PC-9 (cell line): ENCODE measurements around the gene LAMA5. TPM values are rescaled to one million over a fixed set of nuclear protein-coding genes. Genes with fewer than 3 reads are reported as not detected.

Source experiments
- BruUV-seq: library from RNA; stranded (reverse); fragments of 400-500 nt; replicated peaks from 2 replicates; lab custom pipeline; 2021; lab: Mats Ljungman, UMichigan
- CTCF ChIA-PET: fragments of 300-600 bp; sonication (Branson Sonifier 250); formaldehyde crosslinking; loops from one replicate; lab custom pipeline; 2022; ENCODE audit warnings: antibody characterized with exemption; lab: Charles Lee
- POLR2A ChIA-PET: fragments of 300-600 bp; sonication (Branson Sonifier 250); formaldehyde crosslinking; loops from one replicate; lab custom pipeline; 2022; ENCODE audit warnings: antibody characterized with exemption; ENCODE audit not compliant: unreplicated experiment; lab: Charles Lee
- DNase-seq, 2 experiments: peaks; one replicate each; pipeline versions ENCODE4 v3.0.0 to v3.0.0-alpha.2; 2015 to 2022; ENCODE audit warnings: mixed read lengths in 1 of 2
- H2AFZ ChIP-seq: fragments of 200-600 bp; sonication (generic); 2 replicates; pipeline ENCODE4 v1.8.1; 2017; ENCODE audit warnings: antibody characterized with exemption
- H3F3A ChIP-seq: fragments of 200-600 bp; sonication (generic); 2 replicates; pipeline ENCODE4 v1.8.1; 2017; ENCODE audit warnings: antibody characterized with exemption, mild to moderate bottlenecking, low read depth; ENCODE audit not compliant: insufficient read depth
- H3K27ac ChIP-seq: fragments of 200-600 bp; sonication (generic); 2 replicates; pipeline ENCODE4 v1.6.1; 2016; ENCODE audit warnings: mixed run types
- H3K27me3 ChIP-seq: fragments of 200-600 bp; sonication (generic); 2 replicates; pipeline ENCODE4 v1.6.1; 2016; ENCODE audit warnings: low read depth, mixed run types; ENCODE audit not compliant: insufficient read depth
- H3K36me3 ChIP-seq: fragments of 200-600 bp; sonication (generic); 2 replicates; pipeline ENCODE4 v1.6.1; 2016; ENCODE audit warnings: low read depth, mixed run types
- H3K4me1 ChIP-seq: fragments of 200-600 bp; sonication (generic); replicated peaks from 2 replicates; pipeline ENCODE4 v1.6.1; 2016; ENCODE audit warnings: mixed run types; ENCODE audit not compliant: insufficient read depth
- H3K4me2 ChIP-seq: fragments of 200-600 bp; sonication (generic); 2 replicates; pipeline ENCODE4 v1.6.1; 2017; ENCODE audit warnings: mixed run types
- H3K4me3 ChIP-seq: fragments of 200-600 bp; sonication (generic); 2 replicates; pipeline ENCODE4 v1.6.1; 2016; ENCODE audit warnings: mixed run types
- H3K79me2 ChIP-seq: fragments of 200-600 bp; sonication (generic); 2 replicates; pipeline ENCODE4 v1.6.1; 2017; ENCODE audit warnings: low read depth, mixed run types
- H3K9me2 ChIP-seq: fragments of 200-600 bp; sonication (generic); 2 replicates; pipeline ENCODE4 v1.8.1; 2017; ENCODE audit warnings: mild to moderate bottlenecking; ENCODE audit not compliant: insufficient read depth
- H3K9me3 ChIP-seq: fragments of 200-600 bp; sonication (generic); 2 replicates; pipeline ENCODE4 v1.8.1; 2016; ENCODE audit warnings: low read depth; ENCODE audit not compliant: insufficient read depth
- H4K20me1 ChIP-seq: fragments of 200-600 bp; sonication (generic); 2 replicates; pipeline ENCODE4 v1.8.1; 2017; ENCODE audit not compliant: insufficient read depth
- CTCF ChIP-seq: fragments of 200-600 bp; sonication (generic); conservative IDR thresholded peaks from 2 replicates; pipeline ENCODE4 v1.6.1; 2017; ENCODE audit warnings: mixed run types, antibody characterized with exemption, mild to moderate bottlenecking, moderate library complexity
- EZH2 ChIP-seq: fragments of 200-600 bp; sonication (generic); IDR thresholded peaks from 2 replicates; pipeline ENCODE4 v1.8.0; 2017; ENCODE audit warnings: antibody characterized with exemption, low read depth
- intact Hi-C: fragments of 100-400 bp; cut with micrococcal nuclease; formaldehyde crosslinking; loops from one replicate; pipeline ENCODE4 v1.10.0; 2022; ENCODE audit not compliant: unreplicated experiment
- total RNA-seq: library from RNA; stranded (reverse); gene quantifications from 2 replicates; pipeline ENCODE4 v1.2.3, GENCODE V29; 2021

Gene LAMA5
- total RNA-seq, 1 experiment from 2014 or later = 700 TPM

- CTCF ChIA-PET = no interaction called here
- DNase-seq = no peak
- H2AFZ ChIP-seq = no peak overlapping the region
- no peak overlapping the region for H3K4me2 ChIP-seq
- H3K9me2 ChIP-seq = no peaks in the 10 kb centered on the region
- POLR2A ChIA-PET = no interaction called here
- peaks cover 39% of the 10 kb centered on the region for H4K20me1 ChIP-seq
- no peaks in the 10 kb centered on the region; the same call in 1 of the 2 replicates for H3F3A ChIP-seq
- intact Hi-C loops = no loop called here
- no TSS peak for BruUV-seq
- TF ChIP-seq EZH2 (no peak), CTCF (no peak)
- no peaks in the 10 kb centered on the region for H3K27me3 ChIP-seq
- H3K79me2 ChIP-seq = no peaks in the 10 kb centered on the region
- H3K27ac ChIP-seq = no peak overlapping the region
- no peak overlapping the region for H3K4me3 ChIP-seq
- H3K36me3 ChIP-seq = peaks cover 39% of the 10 kb centered on the region
- no peaks in the 10 kb centered on the region for H3K4me1 ChIP-seq
- no peaks in the 10 kb centered on the region for H3K9me3 ChIP-seq
Measured at GRCh38 chr20:62280303-62280702, 86.8 kb downstream of the LAMA5 start.

DNA sequence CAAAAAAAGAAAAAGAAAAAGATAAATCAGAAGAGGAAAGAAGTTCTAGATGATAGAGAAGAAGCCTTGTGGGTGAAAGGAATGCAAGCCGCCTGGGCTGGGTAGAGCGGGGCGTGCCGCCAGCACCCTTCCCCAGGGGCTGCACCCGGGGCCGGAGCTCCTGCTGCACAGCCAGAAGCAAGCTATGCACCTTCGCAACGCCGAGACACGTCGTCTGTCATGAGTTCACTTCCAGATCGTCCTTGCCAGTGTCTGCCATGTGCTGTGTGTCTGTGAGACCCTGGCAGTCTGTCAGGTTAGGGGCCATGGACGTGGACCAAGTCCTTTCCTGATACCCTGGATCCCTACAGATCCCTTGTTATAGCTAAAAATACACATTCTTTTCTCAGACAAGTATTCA lies 89.9 kb downstream of the LAMA5 start:
- H3K4me3 ChIP-seq = no peak overlapping the region
- peaks cover 55% of the 10 kb centered on the region for H4K20me1 ChIP-seq
- no peaks in the 10 kb centered on the region for H3K27me3 ChIP-seq
- no peaks in the 10 kb centered on the region for H3K9me2 ChIP-seq
- no peak for DNase-seq
- H3F3A ChIP-seq = no peaks in the 10 kb centered on the region; the same call in 1 of the 2 replicates
- H3K9me3 ChIP-seq = no peaks in the 10 kb centered on the region
- H3K79me2 ChIP-seq = no peaks in the 10 kb centered on the region
- H3K36me3 ChIP-seq = peaks cover 32% of the 10 kb centered on the region
- H2AFZ ChIP-seq = no peak overlapping the region
- ChIA-PET CTCF (no interaction called here), POLR2A (no interaction called here)
- TF ChIP-seq CTCF (no peak), EZH2 (no peak)
- intact Hi-C loops = no loop called here
- H3K27ac ChIP-seq = no peak overlapping the region
- no TSS peak for BruUV-seq
- no peaks in the 10 kb centered on the region for H3K4me1 ChIP-seq
- no peak overlapping the region for H3K4me2 ChIP-seq

DNA sequence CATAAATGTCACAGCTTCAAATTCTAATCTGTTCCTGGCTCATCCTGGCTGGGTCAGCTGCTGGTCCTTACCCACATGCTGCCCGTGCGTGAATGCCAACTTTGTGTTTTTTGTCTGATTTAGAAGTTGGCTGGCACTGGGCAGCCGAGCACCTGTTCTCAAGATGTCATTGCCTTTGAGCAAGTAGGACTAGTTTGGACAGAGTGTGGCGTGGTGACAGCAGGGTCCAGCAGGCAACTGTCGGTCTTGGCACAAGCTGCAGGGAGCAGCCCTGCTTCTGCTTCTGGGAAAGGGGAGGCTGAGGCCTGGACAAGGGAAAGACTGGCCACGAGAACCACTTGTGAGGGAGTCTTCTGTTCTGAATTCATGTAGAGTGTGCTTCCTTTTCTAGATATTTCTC lies 90.7 kb downstream of the LAMA5 start:
- DNase-seq = no peak
- no peak overlapping the region for H3K4me3 ChIP-seq
- POLR2A ChIA-PET = no interaction called here
- intact Hi-C loops = no loop called here
- no peaks in the 10 kb centered on the region for H3K27me3 ChIP-seq
- H4K20me1 ChIP-seq = peaks cover 57% of the 10 kb centered on the region
- H3K4me2 ChIP-seq = no peak overlapping the region
- TF ChIP-seq EZH2 (no peak), CTCF (no peak)
- BruUV-seq = no TSS peak
- no peaks in the 10 kb centered on the region for H3K9me2 ChIP-seq
- no peak overlapping the region for H2AFZ ChIP-seq
- H3K4me1 ChIP-seq = no peaks in the 10 kb centered on the region
- CTCF ChIA-PET = no interaction called here
- no peaks in the 10 kb centered on the region for H3K79me2 ChIP-seq
- no peaks in the 10 kb centered on the region for H3K9me3 ChIP-seq
- H3K36me3 ChIP-seq = peaks cover 27% of the 10 kb centered on the region
- no peak overlapping the region for H3K27ac ChIP-seq
- no peaks in the 10 kb centered on the region; the same call in 1 of the 2 replicates for H3F3A ChIP-seq
